Measurements from ENCODE around the gene ROBO3.
A peak's percentile ranks its signal among the peaks of the same experiment; 100 is the strongest.

ROBO3 gene

DNA sequence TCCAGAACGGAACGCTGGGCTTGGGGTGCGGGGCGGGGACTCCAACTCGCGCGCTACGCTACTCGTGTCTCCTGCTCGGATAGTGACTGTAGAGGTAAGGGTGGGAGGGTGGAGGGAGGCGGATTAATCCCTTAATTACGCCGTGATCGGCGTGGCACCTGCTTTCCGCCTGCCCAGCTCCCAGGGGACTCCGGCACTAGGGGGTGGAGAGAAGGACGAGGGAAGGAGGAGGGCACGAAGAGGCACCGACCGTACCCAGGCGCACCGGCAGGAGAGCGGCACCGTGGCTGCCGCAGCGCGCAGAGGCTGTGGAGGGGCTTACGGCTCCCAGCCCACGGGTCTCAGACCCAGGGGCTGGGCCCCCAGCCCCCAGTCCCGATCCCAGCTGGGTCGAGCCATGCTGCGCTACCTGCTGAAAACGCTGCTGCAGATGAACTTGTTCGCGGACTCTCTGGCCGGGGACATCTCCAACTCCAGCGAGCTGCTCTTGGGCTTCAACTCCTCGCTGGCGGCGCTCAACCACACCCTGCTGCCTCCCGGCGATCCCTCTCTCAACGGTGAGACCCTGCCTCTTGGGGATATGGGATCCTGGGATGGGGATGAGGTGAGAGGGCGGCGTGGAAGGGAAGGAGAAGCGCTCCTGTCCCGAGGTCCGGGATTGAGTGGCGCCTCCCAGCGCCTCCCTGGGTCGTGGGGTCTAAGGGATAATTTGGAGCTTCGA lies at the start of gene ROBO3:
Gene ROBO3 (plus strand): TSS at position 252 of the 721 bp plus-strand sequence. CDS start 146 bp downstream, at position 398.
- DNase-seq (ENCODE audit: low read depth) = no peak

GRCh38 chr11:124817036-124817435 lies 48.2 kb upstream of the ROBO3 start:
- DNase-seq (ENCODE audit: low read depth) = no peak

- no peak for DNase-seq (ENCODE audit: low read depth)
These were observed 43.1 kb upstream of the ROBO3 start for GRCh38 chr11:124821995-124822730.

GRCh38 chr11:124823512-124824376 lies 41.5 kb upstream of the ROBO3 start:
- no peak for DNase-seq (ENCODE audit: low read depth)

- no peak for DNase-seq (ENCODE audit: low read depth)
These were observed 39.4 kb upstream of the ROBO3 start for GRCh38 chr11:124825876-124826275.

DNA sequence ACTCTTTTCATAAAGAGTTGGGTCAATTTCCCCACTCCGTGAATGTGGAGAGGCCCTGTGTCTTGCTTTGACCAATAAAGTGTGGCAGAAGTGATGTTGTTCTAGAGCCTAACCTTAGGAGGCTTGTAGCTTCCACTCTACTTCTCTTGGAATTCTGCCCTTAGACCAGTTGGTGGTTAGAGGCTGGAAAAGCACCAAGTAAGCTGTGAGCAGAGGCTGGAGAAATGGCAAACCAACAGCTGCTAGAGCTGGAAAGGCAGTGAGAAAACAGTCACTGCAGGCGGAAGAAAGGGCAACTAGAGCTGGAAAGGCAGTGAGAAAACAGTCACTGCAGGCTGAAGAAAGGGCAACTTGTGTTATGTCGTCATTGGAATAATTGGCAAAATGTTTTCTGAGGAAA lies 35.2 kb upstream of the ROBO3 start:
- no peak for DNase-seq (ENCODE audit: low read depth)

- DNase-seq (ENCODE audit: low read depth) = no peak
These were observed 34.5 kb upstream of the ROBO3 start for GRCh38 chr11:124830749-124831148.

- DNase-seq (ENCODE audit: low read depth) = no peak
These were observed 33.3 kb upstream of the ROBO3 start for GRCh38 chr11:124831897-124832296.

DNA sequence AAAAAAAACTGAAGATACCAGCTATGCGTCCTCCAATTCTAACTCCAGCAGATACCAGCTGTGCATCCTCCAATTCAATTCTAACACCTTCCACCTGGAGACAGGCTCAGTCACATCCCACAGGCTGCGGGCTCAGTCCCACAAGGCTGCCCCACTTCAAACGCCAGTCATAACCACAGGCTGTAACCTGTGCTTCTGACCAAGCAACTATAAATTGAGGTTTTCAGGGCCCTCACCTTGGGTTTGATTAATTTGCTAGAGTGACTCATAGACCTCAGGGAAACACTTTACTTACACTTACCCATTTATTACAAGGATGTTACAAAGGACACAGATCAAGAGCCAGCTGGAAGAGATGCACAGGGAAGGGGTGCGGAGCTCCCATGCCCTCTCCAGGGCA lies 32.7 kb upstream of the ROBO3 start:
- DNase-seq (ENCODE audit: low read depth) = no peak

- DNase-seq (ENCODE audit: low read depth) = no peak
These were observed 30.6 kb upstream of the ROBO3 start for GRCh38 chr11:124834526-124835180.

DNA sequence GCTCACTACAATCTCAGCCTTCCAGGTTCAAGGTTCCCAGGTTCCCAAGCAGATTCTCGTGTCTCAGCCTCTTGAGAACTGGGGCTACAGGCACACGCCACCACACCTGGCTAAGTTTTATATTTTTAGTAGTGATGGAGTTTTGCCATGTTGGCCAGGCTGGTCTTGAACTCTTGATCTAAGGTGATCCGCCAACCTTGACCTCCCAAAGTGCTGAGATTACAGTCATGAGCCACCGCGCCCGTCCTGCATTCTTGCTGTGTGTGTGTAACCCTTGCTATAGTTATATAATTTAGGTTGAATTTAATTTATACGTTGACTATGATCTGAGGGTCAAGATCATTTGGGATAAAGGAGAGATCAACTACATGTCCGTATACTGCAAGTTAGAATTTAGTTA lies 29.3 kb upstream of the ROBO3 start:
- DNase-seq (ENCODE audit: low read depth) = no peak

- peak; percentile 86 for DNase-seq (ENCODE audit: low read depth)
These were observed 27.8 kb upstream of the ROBO3 start for GRCh38 chr11:124837491-124837856.

- no peak for DNase-seq (ENCODE audit: low read depth)
These were observed 26.5 kb upstream of the ROBO3 start for GRCh38 chr11:124838805-124839127.

- DNase-seq (ENCODE audit: low read depth) = no peak
These were observed 25.9 kb upstream of the ROBO3 start for GRCh38 chr11:124839128-124839971.

DNA sequence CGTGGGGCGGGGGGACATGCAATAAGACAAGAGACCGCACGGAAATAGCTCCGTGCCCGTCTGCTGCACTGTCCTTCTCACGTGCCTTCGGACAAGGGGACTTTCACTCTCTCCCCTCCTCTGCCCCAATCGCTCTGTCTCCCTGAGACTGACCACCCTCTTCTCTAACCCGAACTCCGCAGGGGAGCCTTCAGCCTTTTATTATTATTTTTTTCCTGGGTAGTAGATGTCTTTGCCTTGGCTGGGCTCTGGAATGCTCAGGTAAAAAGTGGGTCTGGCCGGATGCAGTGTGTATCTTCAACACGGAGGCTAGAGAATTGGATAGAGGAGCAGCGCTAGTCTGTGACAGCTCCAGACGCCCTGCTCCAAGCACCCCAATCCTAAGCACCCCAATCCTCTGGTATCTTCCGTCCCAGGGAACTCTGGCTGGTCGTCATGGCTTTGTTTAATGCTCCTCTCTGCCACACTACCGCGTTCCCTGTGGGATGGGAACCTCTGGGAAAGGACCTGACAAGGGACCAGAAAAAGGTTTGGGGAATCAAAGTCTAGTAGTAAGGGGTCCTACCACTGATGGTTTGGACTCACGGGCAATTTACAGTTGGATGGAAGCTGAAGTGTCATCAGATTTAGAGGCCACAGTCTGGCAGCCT lies 25.1 kb upstream of the ROBO3 start:
- DNase-seq (ENCODE audit: low read depth) = no peak

DNA sequence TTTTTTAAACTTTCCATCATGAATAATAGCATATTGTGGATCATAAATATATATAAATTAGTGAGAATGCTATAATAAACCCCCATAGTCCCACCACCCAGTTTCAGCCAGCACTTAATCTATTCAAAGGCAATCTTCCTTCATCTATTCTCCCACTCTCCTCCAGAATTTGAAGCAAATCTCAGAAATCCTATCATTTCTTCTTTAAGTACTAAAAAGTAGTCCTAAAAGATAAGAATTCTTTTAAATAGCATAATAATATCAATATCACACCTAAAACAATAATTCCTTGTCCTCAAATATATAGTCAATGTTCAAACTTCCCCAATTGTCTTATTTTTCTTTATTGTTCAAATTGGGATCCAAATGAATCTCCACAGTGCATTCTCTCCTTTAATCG lies 24.6 kb upstream of the ROBO3 start:
- DNase-seq (ENCODE audit: low read depth) = no peak

DNA sequence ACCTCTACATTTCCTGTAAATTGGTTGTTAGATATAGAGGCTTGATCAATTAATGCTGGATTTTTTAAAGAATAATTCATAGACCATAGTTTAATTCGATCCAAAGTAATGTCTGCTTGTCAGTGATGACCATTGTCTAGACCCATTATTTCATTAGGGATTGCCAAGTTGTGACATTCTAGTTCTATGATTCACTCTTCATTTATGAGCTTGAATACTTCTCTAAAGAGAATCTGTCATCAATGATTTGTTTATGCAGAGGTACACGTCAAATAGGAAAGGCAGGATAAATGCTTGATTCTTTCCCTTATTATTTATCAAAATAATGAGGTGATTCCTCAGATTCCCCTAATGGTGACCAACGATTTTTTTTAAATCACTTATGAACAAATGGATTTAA lies 24.0 kb upstream of the ROBO3 start:
- no peak for DNase-seq (ENCODE audit: low read depth)

DNA sequence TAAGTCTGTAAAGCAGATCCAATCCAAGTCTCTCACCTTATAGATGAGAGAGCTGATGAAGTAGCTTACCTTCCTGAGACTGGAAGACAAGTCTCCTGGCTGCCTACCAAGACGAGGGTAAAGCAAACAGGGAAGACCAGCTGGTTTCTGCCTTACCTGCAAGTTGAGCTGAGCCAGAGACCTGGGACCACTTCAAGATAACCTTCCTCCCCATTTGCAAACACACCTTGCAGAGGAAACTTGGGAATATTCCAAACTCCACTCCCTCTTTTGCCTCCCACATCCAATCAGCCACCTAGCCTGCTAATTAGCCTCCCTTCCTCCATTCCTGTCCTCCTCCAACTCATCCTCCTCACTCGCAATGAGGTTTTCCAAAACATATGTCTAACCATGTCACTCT lies 23.4 kb upstream of the ROBO3 start:
- no peak for DNase-seq (ENCODE audit: low read depth)

GRCh38 chr11:124842305-124842704 lies 22.9 kb upstream of the ROBO3 start:
- no peak for DNase-seq (ENCODE audit: low read depth)

DNA sequence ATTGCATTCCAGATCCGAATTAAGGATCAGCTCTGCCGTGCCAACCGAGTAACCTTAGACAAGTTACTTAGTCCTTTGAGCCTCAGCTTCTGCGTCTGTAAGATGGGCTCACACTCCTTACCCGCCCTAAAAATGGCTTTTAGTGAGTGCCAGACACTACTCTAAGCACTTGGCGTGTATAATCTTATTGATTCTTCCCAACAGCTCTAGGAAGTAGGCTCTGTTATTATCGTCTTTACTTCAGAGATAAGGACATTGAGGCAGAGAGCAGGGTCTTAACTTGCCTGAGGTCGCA lies 21.7 kb upstream of the ROBO3 start:
- no peak for DNase-seq (ENCODE audit: low read depth)

GRCh38 chr11:124844664-124845079 lies 20.6 kb upstream of the ROBO3 start:
- DNase-seq (ENCODE audit: low read depth) = no peak
